GM18868 (cell line): Measurements from ENCODE around the gene MTHFD2.
"Not testable (repeated sequence)": the region's sequence is repeated elsewhere in the genome, so short reads cannot be mapped to it uniquely, and the experiment has no call there.

Source experiments
- ATAC-seq: cut with Tn5 transposase; IDR thresholded peaks from one replicate; pipeline ENCODE4 v1.9.1; 2021; ENCODE audit warnings: mild to moderate bottlenecking, moderate library complexity; ENCODE audit not compliant: unreplicated experiment

MTHFD2 gene

DNA sequence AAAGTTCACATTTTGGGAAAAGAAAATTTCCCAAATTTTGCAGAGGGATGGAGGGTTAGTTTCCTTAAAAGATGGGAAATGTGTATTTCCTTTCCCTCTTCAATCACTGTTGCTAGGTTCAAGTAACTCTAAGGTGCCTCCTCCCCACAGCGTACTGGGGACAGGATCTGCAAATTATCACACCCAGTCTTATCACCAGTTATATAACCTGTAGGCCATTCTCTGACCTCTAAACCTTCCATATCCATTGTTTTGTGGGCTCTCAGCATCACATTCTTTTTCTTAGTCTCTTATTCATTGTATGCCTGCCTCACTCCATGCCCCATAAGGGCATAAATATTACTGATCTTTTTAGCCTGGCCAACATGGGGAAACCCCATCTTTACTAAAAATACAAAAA, 3.6 kb upstream of the MTHFD2 start:
- no peak for ATAC-seq

- no peak for ATAC-seq
Observed at GRCh38 chr2:74197049-74197448, 1.4 kb upstream of the MTHFD2 start.

GRCh38 chr2:74198023-74198460, 373 bp upstream of the MTHFD2 start:
- no peak for ATAC-seq

DNA sequence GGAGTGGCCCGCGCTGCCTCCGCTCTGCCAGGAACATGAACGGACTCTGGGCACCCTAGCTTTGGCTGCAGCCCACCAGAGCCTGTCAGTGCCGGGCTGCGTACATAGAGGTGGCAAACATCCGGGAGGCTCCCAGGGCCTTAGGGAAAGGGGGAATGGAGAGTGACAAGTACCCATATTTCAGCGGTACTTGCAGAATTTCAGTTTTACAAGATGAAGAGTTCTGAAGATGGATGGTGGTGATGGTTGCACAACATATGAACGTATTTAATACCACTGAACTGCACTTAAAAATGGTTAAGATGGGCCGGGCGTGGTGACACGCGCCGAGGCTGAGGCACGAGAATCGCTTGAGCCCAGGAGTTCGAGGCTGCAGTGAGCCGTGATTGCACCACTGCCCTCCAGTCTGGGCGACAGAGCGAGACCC, 873 bp downstream of the MTHFD2 start:
- no peak for ATAC-seq

GRCh38 chr2:74199871-74200305, 1.5 kb downstream of the MTHFD2 start:
- no peak for ATAC-seq

DNA sequence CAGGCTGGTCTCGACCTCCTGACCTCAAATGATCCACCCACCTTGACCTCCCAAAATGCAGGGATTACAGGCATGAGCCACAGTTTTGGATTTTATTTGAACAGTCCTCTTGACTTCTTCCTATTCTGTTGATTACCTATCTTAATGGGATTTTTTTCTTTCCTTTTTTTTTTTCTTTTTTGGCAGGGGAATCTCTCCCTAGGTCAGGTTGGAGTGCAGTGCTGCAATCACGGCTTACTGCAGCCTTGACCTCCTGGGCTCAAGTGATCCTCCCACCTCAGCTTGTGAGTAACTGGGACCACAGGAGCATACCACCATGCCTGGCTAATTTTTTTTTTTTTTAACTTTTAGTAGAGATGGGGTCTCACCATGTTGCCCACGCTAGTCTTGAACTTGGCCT, 2.8 kb downstream of the MTHFD2 start:
- ATAC-seq, result no peak

- no peak for ATAC-seq
Observed at GRCh38 chr2:74201596-74201995, 3.2 kb downstream of the MTHFD2 start.

DNA sequence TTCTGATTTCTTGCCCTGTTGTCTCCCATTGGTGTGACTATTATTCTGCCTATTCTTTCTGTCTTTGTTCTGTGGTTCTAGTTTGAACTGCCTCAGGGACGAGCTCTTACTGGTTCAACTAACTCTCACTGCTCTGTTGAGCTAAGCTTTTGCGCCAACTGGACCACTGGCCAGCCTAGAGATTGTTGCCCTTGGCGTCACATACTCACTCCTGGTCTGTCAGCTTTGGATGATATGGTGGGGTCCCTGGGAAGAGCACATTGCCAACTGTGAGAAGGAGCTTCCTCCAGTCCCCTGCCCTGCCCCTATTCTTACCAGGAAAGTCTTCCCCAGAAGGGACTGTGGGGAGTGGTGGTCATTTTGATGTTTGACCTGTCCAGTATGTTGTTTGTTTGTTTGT, 6.0 kb downstream of the MTHFD2 start:
- ATAC-seq, result no peak

DNA sequence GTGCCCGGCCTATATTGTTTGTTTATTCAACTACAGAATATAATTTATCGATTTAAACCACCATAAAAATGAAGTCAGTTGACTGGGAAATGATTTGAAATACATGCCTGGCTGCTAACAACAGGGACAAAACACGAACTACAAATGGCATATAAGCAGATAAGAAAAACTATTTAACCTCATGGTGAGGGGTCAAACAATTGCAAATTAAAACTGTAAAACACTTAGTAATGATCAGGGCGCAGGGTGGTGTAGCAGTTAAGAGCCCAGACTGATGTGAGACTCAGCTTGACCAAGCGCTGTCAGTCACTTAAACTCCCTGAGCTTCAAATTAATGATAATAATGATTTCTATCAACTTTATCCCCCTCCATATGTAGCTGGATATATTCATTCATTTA, 6.7 kb downstream of the MTHFD2 start:
- no peak for ATAC-seq

GRCh38 chr2:74205596-74205995, 7.2 kb downstream of the MTHFD2 start:
- ATAC-seq, result no peak

- ATAC-seq, result peak; percentile 53
Observed at GRCh38 chr2:74206180-74206688, 7.8 kb downstream of the MTHFD2 start.

DNA sequence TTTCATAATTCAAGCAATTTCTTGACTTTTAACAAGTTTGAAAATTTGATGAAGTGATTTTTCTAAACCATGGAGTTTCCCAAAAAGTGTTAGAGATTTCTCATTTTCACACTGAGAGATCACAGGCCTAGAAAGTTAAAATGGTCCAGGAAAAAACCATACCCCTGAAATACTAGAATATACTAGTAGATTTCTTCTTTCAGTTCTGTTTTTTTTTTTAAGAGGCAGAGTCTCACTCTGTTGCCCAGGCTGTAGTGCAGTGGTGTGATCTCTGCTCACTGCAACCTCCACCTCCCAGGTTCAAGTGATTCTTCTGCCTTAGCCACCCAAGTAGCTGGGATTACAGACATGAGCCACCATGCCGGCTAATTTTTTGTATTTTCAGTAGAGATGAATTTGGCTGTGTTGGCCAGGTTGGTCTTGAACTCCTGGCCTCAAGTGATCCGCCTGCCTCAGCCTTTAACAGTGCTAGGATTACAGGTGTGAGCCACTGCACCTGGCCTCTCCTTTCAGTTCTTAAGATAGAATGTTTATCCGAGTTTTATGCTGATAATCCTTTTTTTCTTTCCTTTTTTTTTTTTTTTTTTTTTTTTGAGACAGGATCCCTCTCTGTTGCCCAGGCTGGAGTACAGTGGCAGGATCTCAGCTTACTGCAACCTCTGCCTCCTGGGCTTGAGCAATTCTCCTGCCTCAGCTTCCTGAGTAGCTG, 14.4 kb downstream of the MTHFD2 start:
- ATAC-seq, result no peak

DNA sequence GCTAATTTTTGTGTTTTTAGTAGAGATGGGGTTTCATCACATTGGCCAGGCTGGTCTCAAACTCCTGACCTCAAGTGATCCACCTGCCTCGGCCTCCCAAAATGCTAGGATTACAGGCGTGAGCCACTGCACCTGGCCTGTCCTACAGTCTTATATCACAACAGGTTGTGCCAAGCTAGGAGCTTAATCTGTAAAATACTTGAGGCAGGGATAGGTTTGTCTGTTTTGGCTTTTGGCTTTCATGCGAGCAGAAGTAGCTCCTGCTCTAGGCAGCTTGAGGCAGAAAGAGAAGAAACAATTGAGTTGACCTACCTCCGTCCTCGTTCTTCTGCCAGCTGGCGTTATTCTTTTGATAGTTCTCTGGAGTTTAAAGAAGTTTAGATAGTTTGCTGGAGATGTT, 17.4 kb downstream of the MTHFD2 start:
- not testable (repeated sequence) for ATAC-seq

- ATAC-seq, result no peak
Observed at GRCh38 chr2:74216642-74217041, 18.2 kb downstream of the MTHFD2 start.

GRCh38 chr2:74219846-74220486, 21.6 kb downstream of the MTHFD2 start:
- ATAC-seq, result no peak

GRCh38 chr2:74221091-74221490, 22.7 kb downstream of the MTHFD2 start:
- no peak for ATAC-seq

DNA sequence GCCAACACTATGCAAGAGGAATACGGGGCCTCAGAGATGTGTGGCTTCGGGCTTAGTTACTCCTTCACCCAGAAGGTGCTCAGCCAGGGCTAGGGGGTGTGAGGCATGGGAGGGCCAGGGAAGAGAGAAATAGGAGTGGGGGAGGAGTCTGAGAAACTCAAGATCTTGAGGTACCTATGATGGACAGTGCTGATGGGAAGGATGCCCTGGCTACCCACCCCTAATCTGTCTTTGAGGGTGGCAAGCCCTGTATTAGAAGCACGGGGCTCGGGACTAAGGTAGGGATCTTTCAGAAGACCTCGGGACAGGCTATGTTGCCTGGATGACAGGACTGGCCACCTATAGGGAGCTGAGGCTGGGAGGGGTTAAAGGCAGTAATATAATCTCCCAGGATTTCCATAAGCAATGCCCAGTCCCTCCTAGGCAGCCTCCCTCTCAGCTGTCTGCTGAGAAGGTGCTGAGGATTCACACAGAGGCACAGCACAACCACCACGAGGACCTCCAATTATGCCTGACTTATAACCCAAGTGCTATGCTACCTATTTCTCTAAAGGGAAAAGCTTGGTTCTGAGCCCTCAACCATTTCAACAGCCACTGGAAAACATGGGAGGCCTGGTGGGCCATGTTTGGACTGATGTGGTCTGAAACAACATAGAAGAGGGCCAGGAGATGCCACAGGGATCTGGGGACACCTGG, 23.3 kb downstream of the MTHFD2 start:
- no peak for ATAC-seq

GRCh38 chr2:74222300-74222650, 23.9 kb downstream of the MTHFD2 start:
- no peak for ATAC-seq

- ATAC-seq, result no peak
Observed at GRCh38 chr2:74223941-74224770, 25.7 kb downstream of the MTHFD2 start.

DNA sequence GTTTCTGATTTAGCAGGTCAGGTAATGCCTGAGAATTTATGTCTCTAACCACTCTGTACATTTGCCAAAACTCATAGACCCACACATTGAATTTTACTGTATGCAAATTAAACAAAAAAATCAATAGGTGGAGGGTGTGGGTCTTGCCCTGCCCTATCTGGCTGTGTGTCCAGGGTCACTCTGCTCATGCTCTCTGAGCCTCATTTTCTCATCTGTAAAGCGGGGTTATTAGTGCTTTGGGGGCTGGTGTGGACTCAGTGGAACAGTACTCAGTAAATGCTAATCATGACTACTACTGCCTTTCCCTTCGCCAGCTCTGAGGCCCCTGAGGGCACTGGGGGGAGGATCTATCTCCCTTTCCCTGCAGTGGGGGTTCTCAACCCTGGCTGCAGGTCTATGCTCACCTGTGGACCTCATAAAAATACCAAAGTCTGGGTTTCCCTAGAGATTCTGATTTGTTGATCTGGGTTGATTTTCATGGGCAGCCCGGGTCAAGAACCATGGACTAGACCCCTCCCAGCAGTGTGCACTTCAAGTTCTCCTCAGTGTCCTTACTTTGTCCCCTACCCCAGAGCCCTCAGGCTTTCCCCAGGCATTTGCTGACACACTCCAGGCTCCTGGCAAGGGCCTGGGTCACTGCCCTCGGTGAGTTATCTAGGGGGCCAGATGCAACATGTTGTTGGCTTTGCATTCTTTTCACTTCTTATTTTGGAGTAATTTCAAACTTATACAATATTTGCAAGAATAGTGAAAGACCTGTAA, 27.5 kb downstream of the MTHFD2 start:
- no peak for ATAC-seq
